ENCODE data around the gene ANKRD66. TPM values are rescaled to one million over a fixed set of nuclear protein-coding genes. Genes with fewer than 3 reads are reported as not detected.

Gene ANKRD66
- total and polyA plus RNA-seq, 4 donors, result not detected

GRCh38 chr6:46772016-46772415, 25.3 kb downstream of the ANKRD66 start:
- H3K36me3 ChIP-seq (ENCODE audit: control insufficient read depth in 4 of 4, insufficient read depth in 3 of 4, low read depth in 1 of 4, low read length in 3 of 4), result no peaks in the 10 kb centered on the region
- no peak for DNase-seq (ENCODE audit: low spot score)
- no peak overlapping the region for H3K9ac ChIP-seq (ENCODE audit: low read depth in 1 of 2, low read length in 2 of 2)
- no peak overlapping the region for H3K4me3 ChIP-seq (ENCODE audit: low read depth in 1 of 3, low read length in 3 of 3)
- H3K4me1 ChIP-seq (ENCODE audit: control insufficient read depth in 4 of 4, insufficient read depth in 4 of 4, low read length in 3 of 4), result no peaks in the 10 kb centered on the region
- H3K9me3 ChIP-seq (ENCODE audit: control insufficient read depth in 4 of 4, low read length in 3 of 4), result peaks cover 0 to 4% (median under 1%) of the 10 kb centered on the region in 4 donors
- WGBS, result 92% methylated on average over 1 of the region's 1 CpG
- H3K27ac ChIP-seq (ENCODE audit: low read depth in 1 of 2, low read length in 2 of 2), result peak overlapping the region; percentile 43 to 46
- no peak for TF ChIP-seq ATF3 (IDR thresholded peaks at IDR 0.05)
- TF ChIP-seq SP1 (IDR thresholded peaks at IDR 0.05), result no peak
- TF ChIP-seq EGR1 (IDR thresholded peaks at IDR 0.05; ENCODE audit: low read depth in 2 of 2), result no peak
- no peak for TF ChIP-seq REST (IDR thresholded peaks at IDR 0.05)
- TF ChIP-seq FOXA1 (IDR thresholded peaks at IDR 0.05), result no peak
- no peak for TF ChIP-seq NR2F2 (IDR thresholded peaks at IDR 0.05)
- H3K27me3 ChIP-seq (ENCODE audit: control insufficient read depth in 4 of 4, insufficient read depth in 4 of 4, low read length in 3 of 4), result no peaks in the 10 kb centered on the region

DNA sequence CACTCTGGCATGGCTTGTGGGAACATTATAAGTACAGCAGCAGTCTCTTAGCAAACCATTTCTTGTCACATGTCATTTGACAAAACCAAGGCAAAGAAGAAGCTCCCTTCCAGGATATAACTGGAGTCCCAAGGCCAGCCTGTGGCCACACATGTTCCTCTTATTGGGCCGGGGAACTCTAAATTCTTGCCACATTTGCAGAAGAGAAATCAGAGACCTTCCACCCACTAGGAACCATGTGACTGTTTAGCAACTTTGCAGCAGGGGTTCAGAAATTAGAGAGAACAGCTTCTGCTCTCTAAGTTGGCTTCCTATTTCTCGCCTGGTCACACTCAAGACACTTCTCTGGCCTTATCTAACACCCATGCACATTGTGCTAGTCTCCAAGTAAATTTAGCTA, 26.0 kb downstream of the ANKRD66 start:
- Histone ChIP-seq H3K4me3 (ENCODE audit: low read depth in 1 of 3, low read length in 3 of 3) (no peak overlapping the region), H3K4me1 (ENCODE audit: control insufficient read depth in 4 of 4, insufficient read depth in 4 of 4, low read length in 3 of 4) (no peaks in the 10 kb centered on the region), H3K36me3 (ENCODE audit: control insufficient read depth in 4 of 4, insufficient read depth in 3 of 4, low read depth in 1 of 4, low read length in 3 of 4) (no peaks in the 10 kb centered on the region), H3K27me3 (ENCODE audit: control insufficient read depth in 4 of 4, insufficient read depth in 4 of 4, low read length in 3 of 4) (no peaks in the 10 kb centered on the region), H3K9ac (ENCODE audit: low read depth in 1 of 2, low read length in 2 of 2) (no peak overlapping the region), H3K27ac (ENCODE audit: low read depth in 1 of 2, low read length in 2 of 2) (peak overlapping the region; percentile 43 to 46), H3K9me3 (ENCODE audit: control insufficient read depth in 4 of 4, low read length in 3 of 4) (peaks cover 0 to under 1% (median 0%) of the 10 kb centered on the region in 4 donors)
- TF ChIP-seq RXRA (IDR thresholded peaks at IDR 0.05), result peak in 1 of 2 donors; percentile 22
- no peak for TF ChIP-seq TAF1 (conservative IDR thresholded peaks at IDR 0.05)
- 79% methylated on average over 2 of the region's 2 CpGs for WGBS
- no peak for DNase-seq (ENCODE audit: low spot score)

- 64% methylated on average over 1 of the region's 1 CpG for WGBS
- no peak for TF ChIP-seq SP1 (IDR thresholded peaks at IDR 0.05)
- no peak for TF ChIP-seq YY1 (IDR thresholded peaks at IDR 0.05)
- no peak for TF ChIP-seq REST (IDR thresholded peaks at IDR 0.05)
- TF ChIP-seq, protein P1, sequence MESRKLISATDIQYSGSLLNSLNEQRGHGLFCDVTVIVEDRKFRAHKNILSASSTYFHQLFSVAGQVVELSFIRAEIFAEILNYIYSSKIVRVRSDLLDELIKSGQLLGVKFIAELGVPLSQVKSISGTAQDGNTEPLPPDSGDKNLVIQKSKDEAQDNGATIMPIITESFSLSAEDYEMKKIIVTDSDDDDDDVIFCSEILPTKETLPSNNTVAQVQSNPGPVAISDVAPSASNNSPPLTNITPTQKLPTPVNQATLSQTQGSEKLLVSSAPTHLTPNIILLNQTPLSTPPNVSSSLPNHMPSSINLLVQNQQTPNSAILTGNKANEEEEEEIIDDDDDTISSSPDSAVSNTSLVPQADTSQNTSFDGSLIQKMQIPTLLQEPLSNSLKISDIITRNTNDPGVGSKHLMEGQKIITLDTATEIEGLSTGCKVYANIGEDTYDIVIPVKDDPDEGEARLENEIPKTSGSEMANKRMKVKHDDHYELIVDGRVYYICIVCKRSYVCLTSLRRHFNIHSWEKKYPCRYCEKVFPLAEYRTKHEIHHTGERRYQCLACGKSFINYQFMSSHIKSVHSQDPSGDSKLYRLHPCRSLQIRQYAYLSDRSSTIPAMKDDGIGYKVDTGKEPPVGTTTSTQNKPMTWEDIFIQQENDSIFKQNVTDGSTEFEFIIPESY (IDR thresholded peaks at IDR 0.05), result no peak
- no peak for TF ChIP-seq TAF1 (conservative IDR thresholded peaks at IDR 0.05)
- TF ChIP-seq FOXA2 (IDR thresholded peaks at IDR 0.05), result no peak
- TF ChIP-seq RAD21 (IDR thresholded peaks at IDR 0.05), result no peak
- TF ChIP-seq FOXA1 (IDR thresholded peaks at IDR 0.05), result no peak
- no peak for TF ChIP-seq EGR1 (IDR thresholded peaks at IDR 0.05; ENCODE audit: low read depth in 2 of 2)
- no peak for TF ChIP-seq GABPA (IDR thresholded peaks at IDR 0.05 in 1 of 2, conservative IDR thresholded peaks at IDR 0.05 in 1 of 2)
- TF ChIP-seq, protein P2, sequence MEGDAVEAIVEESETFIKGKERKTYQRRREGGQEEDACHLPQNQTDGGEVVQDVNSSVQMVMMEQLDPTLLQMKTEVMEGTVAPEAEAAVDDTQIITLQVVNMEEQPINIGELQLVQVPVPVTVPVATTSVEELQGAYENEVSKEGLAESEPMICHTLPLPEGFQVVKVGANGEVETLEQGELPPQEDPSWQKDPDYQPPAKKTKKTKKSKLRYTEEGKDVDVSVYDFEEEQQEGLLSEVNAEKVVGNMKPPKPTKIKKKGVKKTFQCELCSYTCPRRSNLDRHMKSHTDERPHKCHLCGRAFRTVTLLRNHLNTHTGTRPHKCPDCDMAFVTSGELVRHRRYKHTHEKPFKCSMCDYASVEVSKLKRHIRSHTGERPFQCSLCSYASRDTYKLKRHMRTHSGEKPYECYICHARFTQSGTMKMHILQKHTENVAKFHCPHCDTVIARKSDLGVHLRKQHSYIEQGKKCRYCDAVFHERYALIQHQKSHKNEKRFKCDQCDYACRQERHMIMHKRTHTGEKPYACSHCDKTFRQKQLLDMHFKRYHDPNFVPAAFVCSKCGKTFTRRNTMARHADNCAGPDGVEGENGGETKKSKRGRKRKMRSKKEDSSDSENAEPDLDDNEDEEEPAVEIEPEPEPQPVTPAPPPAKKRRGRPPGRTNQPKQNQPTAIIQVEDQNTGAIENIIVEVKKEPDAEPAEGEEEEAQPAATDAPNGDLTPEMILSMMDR (IDR thresholded peaks at IDR 0.05; ENCODE audit: low read depth, low read length, missing input control), result no peak
- TF ChIP-seq, protein P3, sequence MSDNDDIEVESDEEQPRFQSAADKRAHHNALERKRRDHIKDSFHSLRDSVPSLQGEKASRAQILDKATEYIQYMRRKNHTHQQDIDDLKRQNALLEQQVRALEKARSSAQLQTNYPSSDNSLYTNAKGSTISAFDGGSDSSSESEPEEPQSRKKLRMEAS (IDR thresholded peaks at IDR 0.05), result no peak
- TF ChIP-seq NR2F2 (IDR thresholded peaks at IDR 0.05), result no peak
These were observed 26.6 kb downstream of the ANKRD66 start for GRCh38 chr6:46773201-46773855.

More at GRCh38 chr6:46773201-46773855, 26.6 kb downstream of the ANKRD66 start:
- H3K4me3 ChIP-seq (ENCODE audit: low read depth in 1 of 3, low read length in 3 of 3), result no peak overlapping the region
- no peaks in the 10 kb centered on the region for H3K27me3 ChIP-seq (ENCODE audit: control insufficient read depth in 4 of 4, insufficient read depth in 4 of 4, low read length in 3 of 4)
- H3K4me1 ChIP-seq (ENCODE audit: control insufficient read depth in 4 of 4, insufficient read depth in 4 of 4, low read length in 3 of 4), result no peaks in the 10 kb centered on the region
- no peaks in the 10 kb centered on the region for H3K36me3 ChIP-seq (ENCODE audit: control insufficient read depth in 4 of 4, insufficient read depth in 3 of 4, low read depth in 1 of 4, low read length in 3 of 4)
- DNase-seq (ENCODE audit: low spot score), result no peak
- H3K9me3 ChIP-seq (ENCODE audit: control insufficient read depth in 4 of 4, low read length in 3 of 4), result no peaks in the 10 kb centered on the region
- peak overlapping the region; percentile 12 to 19 for H3K27ac ChIP-seq (ENCODE audit: low read depth in 1 of 2, low read length in 2 of 2)
- H3K9ac ChIP-seq (ENCODE audit: low read depth in 1 of 2, low read length in 2 of 2), result no peak overlapping the region
